Keratinocyte (primary cell): Measurements from ENCODE around the gene TMEM37.

Source experiments
- CTCF ChIP-seq, 3 experiments: IDR thresholded peaks in 1 of 3; conservative IDR thresholded peaks in 1 of 3; optimal IDR thresholded peaks in 1 of 3; 2 replicates in 2 of 3; 3 replicates in 1 of 3; pipeline versions ENCODE3 to v1.5.1; 2011; ENCODE audit warnings: low read length in 3 of 3, mild to moderate bottlenecking in 3 of 3, moderate library complexity in 2 of 3, control low read depth in 1 of 3, inconsistent platforms in 1 of 3; ENCODE audit not compliant: insufficient read depth in 2 of 3; ENCODE audit errors: extremely low read depth in 1 of 3
- EZH2 ChIP-seq: IDR thresholded peaks from one replicate; pipeline ENCODE4 v1.6.1; 2012; ENCODE audit warnings: inconsistent platforms, mild to moderate bottlenecking, low read length, moderate library complexity

- TF ChIP-seq CTCF (optimal IDR thresholded peaks at IDR 0.05 in 1 of 3, IDR thresholded peaks at IDR 0.05 in 1 of 3, conservative IDR thresholded peaks at IDR 0.05 in 1 of 3; ENCODE audit: extremely low read depth in 1 of 3, insufficient read depth in 2 of 3, low read length in 3 of 3) (no peak), EZH2 (no peak)
Measured at GRCh38 chr2:119426396-119426675, 5.3 kb upstream of the TMEM37 start.
